NCI-H1694 (cell line): ENCODE results near the gene ZBTB42.

Experiments used
- DNase-seq: peaks from one replicate; lab custom pipeline; 2025; lab: John Stamatoyannopoulos, UW

ZBTB42 gene

GRCh38 chr14:104795781-104796686 lies 4.9 kb upstream of the ZBTB42 start:
- no peak for DNase-seq

GRCh38 chr14:104796687-104797081 lies 4.2 kb upstream of the ZBTB42 start:
- DNase-seq: no peak

- DNase-seq: peak; percentile 32
These were observed 3.5 kb upstream of the ZBTB42 start for GRCh38 chr14:104797115-104798044.

- DNase-seq: no peak
These were observed 2.3 kb upstream of the ZBTB42 start for GRCh38 chr14:104798300-104799243.

GRCh38 chr14:104799244-104800014 lies 1.5 kb upstream of the ZBTB42 start:
- DNase-seq: peak; percentile 32

- DNase-seq: peak; percentile 44
These were observed 708 bp upstream of the ZBTB42 start for GRCh38 chr14:104800015-104800770.

- DNase-seq: no peak
These were observed 856 bp downstream of the ZBTB42 start for GRCh38 chr14:104801520-104802393.

GRCh38 chr14:104802394-104803184 lies 1.7 kb downstream of the ZBTB42 start:
- no peak for DNase-seq

- no peak for DNase-seq
These were observed 2.5 kb downstream of the ZBTB42 start for GRCh38 chr14:104803280-104803911.

GRCh38 chr14:104803912-104804410 lies 3.1 kb downstream of the ZBTB42 start:
- DNase-seq: no peak

- DNase-seq: no peak
These were observed 3.8 kb downstream of the ZBTB42 start for GRCh38 chr14:104804481-104805325.

- DNase-seq: no peak
These were observed 4.4 kb downstream of the ZBTB42 start for GRCh38 chr14:104805326-104805678.

- DNase-seq: no peak
These were observed 5.2 kb downstream of the ZBTB42 start for GRCh38 chr14:104805941-104806624.

GRCh38 chr14:104806625-104807465 lies 5.9 kb downstream of the ZBTB42 start:
- DNase-seq: no peak

GRCh38 chr14:104808456-104808855 lies 7.6 kb downstream of the ZBTB42 start:
- DNase-seq: no peak
